HepG2 (cell line): ENCODE results near the gene DGCR8. TPM values are rescaled to one million over a fixed set of nuclear protein-coding genes. Genes with fewer than 3 reads are reported as not detected.
A peak's percentile ranks its signal among the peaks of the same experiment; 100 is the strongest.

Source experiments
- CBFB ChIP-seq: sonication (generic); formaldehyde crosslinking; IDR thresholded peaks from 2 replicates; pipeline ENCODE4 v1.4.0; 2020; ENCODE audit warnings: missing genetic modification reagents
- CHD4 ChIP-seq: fragments of 200-600 bp; sonication (generic); IDR thresholded peaks from 2 replicates; pipeline ENCODE4 v1.7.0; 2017; ENCODE audit warnings: mild to moderate bottlenecking, low read length, borderline replicate concordance
- FOXM1 ChIP-seq: sonication (generic); formaldehyde crosslinking; IDR thresholded peaks from 2 replicates; pipeline ENCODE4 v1.5.0; 2020; ENCODE audit warnings: missing genetic modification reagents
- GMEB1 ChIP-seq: sonication (generic); formaldehyde crosslinking; IDR thresholded peaks from 2 replicates; pipeline ENCODE4 v1.5.1; 2020; ENCODE audit warnings: missing genetic modification reagents, mild to moderate bottlenecking, borderline replicate concordance
- LBX2 ChIP-seq: sonication (generic); formaldehyde crosslinking; IDR thresholded peaks from 2 replicates; pipeline ENCODE4 v1.5.0; 2020; ENCODE audit warnings: missing genetic modification reagents, mild to moderate bottlenecking, borderline replicate concordance
- MTF2 ChIP-seq: sonication (generic); formaldehyde crosslinking; IDR thresholded peaks from 2 replicates; pipeline ENCODE4 v1.5.0; 2020; ENCODE audit warnings: missing genetic modification reagents, borderline replicate concordance
- NFKBIZ ChIP-seq: IDR thresholded peaks from 2 replicates; pipeline ENCODE4 v1.6.1; 2018; ENCODE audit warnings: missing genetic modification reagents, missing compliant biosample characterization
- ZBTB10 ChIP-seq: sonication (generic); formaldehyde crosslinking; IDR thresholded peaks from 2 replicates; pipeline ENCODE4 v1.4.0; 2020; ENCODE audit warnings: missing genetic modification reagents, borderline replicate concordance
- ZFAT ChIP-seq: sonication (generic); formaldehyde crosslinking; conservative IDR thresholded peaks from 2 replicates; pipeline ENCODE4 v1.8.1; 2023; ENCODE audit warnings: missing genetic modification reagents, inconsistent platforms
- ZGPAT ChIP-seq: IDR thresholded peaks from 2 replicates; pipeline ENCODE4 v1.6.1; 2016; ENCODE audit warnings: mild to moderate bottlenecking
- ZNF318 ChIP-seq: sonication (generic); formaldehyde crosslinking; IDR thresholded peaks from 2 replicates; pipeline ENCODE4 v1.4.0; 2020; ENCODE audit warnings: mild to moderate bottlenecking, missing genetic modification reagents
- ZNF382 ChIP-seq: sonication (generic); formaldehyde crosslinking; IDR thresholded peaks from 2 replicates; pipeline ENCODE4 v1.5.0; 2020; ENCODE audit warnings: missing genetic modification reagents, mild to moderate bottlenecking, borderline replicate concordance
- ZNF589 ChIP-seq: sonication (generic); formaldehyde crosslinking; conservative IDR thresholded peaks from 2 replicates; pipeline ENCODE4 v1.8.0; 2022; ENCODE audit warnings: mild to moderate bottlenecking, moderate library complexity, missing genetic modification reagents
- polyA plus RNA-seq, 8 experiments: library from polyadenylated mRNA; depleted of rRNA in 3 of 8; stranded (reverse) in 7 of 8; unstranded in 1 of 8; fragments of >200 nt; fragmentation: Illumina TruSeq in 4 of 8; extraction: Trizol in 4 of 8; gene quantifications; 2 replicates each; pipeline versions ENCODE4 v1.2.1 to v1.2.3, GENCODE V29; 2011 to 2016; ENCODE audit warnings: low read depth in 4 of 8, missing spikeins in 1 of 8, mixed read lengths in 1 of 8; ENCODE audit not compliant: insufficient read depth in 1 of 8
- total RNA-seq, 5 experiments: library from RNA; depleted of rRNA; stranded (reverse); fragments of >200 nt; fragmentation: Illumina TruSeq; extraction: Trizol; gene quantifications; 2 replicates each; pipeline ENCODE4 v1.2.3, GENCODE V29; 2016; ENCODE audit warnings: low read depth in 1 of 5

The DGCR8 gene
- total and polyA plus RNA-seq, 2 of the 13 experiments (the other 11 are each of a cell fraction or from before 2014, with no cell fraction given) = 10.2 to 23.2 TPM

GRCh38 chr22:20128902-20129746, 49.1 kb downstream of the DGCR8 start (continued):
- no peak for TF ChIP-seq ZNF318
- no peak for TF ChIP-seq NFKBIZ (CRISPR knock-in tag)
- TF ChIP-seq FOXM1 (CRISPR knock-in tag) = no peak
- no peak for TF ChIP-seq MTF2 (CRISPR knock-in tag)
- no peak for TF ChIP-seq ZBTB10 (CRISPR knock-in tag)
- no peak for TF ChIP-seq ZNF382 (CRISPR knock-in tag)
- no peak for TF ChIP-seq ZNF589 (CRISPR knock-in tag)
- TF ChIP-seq ZFAT = no peak
- peak; percentile 53; the same call in 1 of the 2 replicates for TF ChIP-seq ZGPAT (CRISPR knock-in tag)
- TF ChIP-seq LBX2 (CRISPR knock-in tag) = no peak; the same call in 1 of the 2 replicates
- TF ChIP-seq CBFB (CRISPR knock-in tag) = no peak
- no peak for TF ChIP-seq CHD4
- TF ChIP-seq GMEB1 (CRISPR knock-in tag) = no peak; the same call in 1 of the 2 replicates
